K562 (cell line): ENCODE measurements around the gene TMEM242. TPM values are rescaled to one million over a fixed set of nuclear protein-coding genes. Genes with fewer than 3 reads are reported as not detected.

ENCODE experiments used
- BACH1 ChIP-seq: fragments of 200-800 bp; sonication (Bioruptor generic); IDR thresholded peaks from 2 replicates; pipeline ENCODE4 v1.6.1; 2016; ENCODE audit warnings: missing genetic modification characterization, missing compliant biosample characterization
- BDP1 ChIP-seq: IDR thresholded peaks from 3 replicates; pipeline ENCODE4 v1.6.1; 2011; ENCODE audit not compliant: insufficient read length, insufficient read depth
- CREB3 ChIP-seq: fragments of 450-650 bp; conservative IDR thresholded peaks from 2 replicates; pipeline ENCODE4 v1.6.1; 2016; ENCODE audit warnings: missing genetic modification characterization, low read depth, mild to moderate bottlenecking, missing compliant biosample characterization, moderate library complexity
- E2F4 ChIP-seq: sonication (generic); formaldehyde crosslinking; IDR thresholded peaks from 2 replicates; pipeline ENCODE4 v1.8.0; 2022; ENCODE audit warnings: mild to moderate bottlenecking, low read depth, missing genetic modification reagents
- FOSL1 ChIP-seq: fragments of 200-800 bp; sonication (Bioruptor generic); conservative IDR thresholded peaks from 2 replicates; pipeline ENCODE4 v1.6.1; 2016; ENCODE audit warnings: missing genetic modification characterization, missing compliant biosample characterization
- MAFG ChIP-seq: fragments of 450-650 bp; conservative IDR thresholded peaks from 2 replicates; pipeline ENCODE4 v1.6.1; 2016; ENCODE audit warnings: missing genetic modification characterization, missing compliant biosample characterization
- TCF3 ChIP-seq: sonication (generic); formaldehyde crosslinking; IDR thresholded peaks from 2 replicates; pipeline ENCODE4 v1.4.0; 2020; ENCODE audit warnings: mild to moderate bottlenecking, missing genetic modification reagents
- ZNF561 ChIP-seq: fragments of 450-650 bp; formaldehyde crosslinking; conservative IDR thresholded peaks from 2 replicates; pipeline ENCODE4 v1.4.0; 2020; ENCODE audit warnings: mild to moderate bottlenecking, moderate library complexity
- ZNF695 ChIP-seq: fragments of 450-650 bp; formaldehyde crosslinking; IDR thresholded peaks from 2 replicates; pipeline ENCODE4 v1.4.0; 2020; ENCODE audit warnings: mild to moderate bottlenecking, moderate library complexity
- ZNF830 ChIP-seq: fragments of 250-450 bp; sonication (Bioruptor Pico); IDR thresholded peaks from 2 replicates; pipeline ENCODE4 v1.5.0; 2021; ENCODE audit warnings: mild to moderate bottlenecking
- polyA plus RNA-seq, 8 experiments: library from polyadenylated mRNA; depleted of rRNA in 4 of 8; stranded (reverse) in 5 of 8; unstranded in 3 of 8; fragments of >200 nt; fragmentation: Nextera tagmentation in 2 of 8; fragmentation: Illumina TruSeq in 1 of 8; extraction: Ambion mirVana in 2 of 8; extraction: Trizol in 1 of 8; gene quantifications; 2 replicates each; pipeline versions ENCODE4 v1.2.1 to v1.2.3, GENCODE V29; 2011 to 2014; ENCODE audit warnings: inconsistent platforms in 1 of 8, missing spikeins in 1 of 8
- total RNA-seq, 7 experiments: library from RNA; depleted of rRNA in 6 of 7; stranded (reverse); fragments of >200 nt in 6 of 7; fragmentation: Illumina TruSeq in 2 of 7; extraction: Trizol in 2 of 7; gene quantifications; 2 replicates each; pipeline versions ENCODE4 v1.2.1 to v1.2.3, GENCODE V29; 2011 to 2021; ENCODE audit warnings: low replicate concordance in 1 of 7
- TF ChIP-seq, protein P1 (sequence below): fragments of 450-650 bp; formaldehyde crosslinking; IDR thresholded peaks from 2 replicates; pipeline ENCODE4 v1.4.0; 2020; ENCODE audit warnings: mild to moderate bottlenecking, moderate library complexity
- TF ChIP-seq, protein P2 (sequence below), 2 experiments: fragments of 200-800 bp in 1 of 2; sonication (Bioruptor generic) in 1 of 2; sonication (generic) in 1 of 2; formaldehyde crosslinking in 1 of 2; IDR thresholded peaks in 1 of 2; conservative IDR thresholded peaks in 1 of 2; 2 replicates each; pipeline versions ENCODE4 v1.5.0 to v1.6.1; 2016 to 2020; ENCODE audit warnings: missing compliant biosample characterization in 1 of 2, missing genetic modification characterization in 1 of 2, missing genetic modification reagents in 1 of 2
- TF ChIP-seq, protein P3 (sequence below): fragments of 450-650 bp; IDR thresholded peaks from 2 replicates; pipeline ENCODE4 v1.6.1; 2016; ENCODE audit warnings: low read depth

Gene TMEM242
- total and polyA plus RNA-seq, 9 of the 15 experiments (the other 6 are each of a cell fraction or from before 2014, with no cell fraction given), result 9.5 to 35.3 (median 16.5) TPM

DNA sequence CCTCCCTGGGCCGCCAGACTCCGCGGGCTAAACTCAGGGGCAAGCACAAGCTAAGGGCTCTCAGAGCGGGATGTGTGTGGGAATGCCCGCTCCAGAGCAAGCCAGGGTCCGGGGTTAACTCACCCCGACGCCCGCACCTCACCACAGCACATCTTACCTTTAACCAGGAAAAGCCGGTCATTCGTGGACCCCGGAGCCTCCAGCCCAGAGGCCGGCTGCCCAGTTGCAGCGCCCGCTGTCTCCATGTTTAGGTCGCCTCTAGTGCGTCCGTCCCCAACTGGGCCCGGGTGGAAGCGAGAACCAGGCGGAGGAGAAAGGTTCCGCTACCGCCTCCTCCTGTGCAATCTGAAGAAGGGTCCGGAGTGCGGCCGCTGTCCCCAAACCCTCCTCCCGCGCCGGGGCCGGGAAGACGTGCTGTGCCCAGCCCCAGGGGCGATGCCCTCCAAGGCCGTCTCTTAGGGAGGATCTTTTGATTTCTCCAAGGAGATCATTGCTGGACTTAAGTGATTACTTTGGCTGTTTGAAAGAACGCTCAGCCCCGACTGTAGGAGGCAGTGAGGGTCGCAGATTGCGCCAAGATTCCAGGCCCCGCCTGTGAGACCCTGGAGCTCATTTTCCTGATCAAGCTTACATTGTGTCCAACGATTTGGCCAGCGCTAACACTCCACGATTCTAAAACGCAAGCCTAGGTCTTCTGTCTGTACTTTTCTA lies at the start of gene TMEM242 (continued):
- TF ChIP-seq BDP1 (no peak), TCF3 (CRISPR knock-in tag) (0 out of 2 replicates have a peak, but pooled peaks have one; percentile 42), BACH1 (no peak), MAFG (tag) (no peak), CREB3 (tag) (no peak), ZNF561 (CRISPR knock-in tag) (no peak), FOSL1 (tag) (peak; percentile 69; the same call in 1 of the 2 replicates), ZNF695 (CRISPR knock-in tag) (no peak), E2F4 (CRISPR knock-in tag) (0 out of 2 replicates have a peak, but pooled peaks have one; percentile 33), ZNF830 (0 out of 2 replicates have a peak, but pooled peaks have one; percentile 72)
- TF ChIP-seq, protein P1, sequence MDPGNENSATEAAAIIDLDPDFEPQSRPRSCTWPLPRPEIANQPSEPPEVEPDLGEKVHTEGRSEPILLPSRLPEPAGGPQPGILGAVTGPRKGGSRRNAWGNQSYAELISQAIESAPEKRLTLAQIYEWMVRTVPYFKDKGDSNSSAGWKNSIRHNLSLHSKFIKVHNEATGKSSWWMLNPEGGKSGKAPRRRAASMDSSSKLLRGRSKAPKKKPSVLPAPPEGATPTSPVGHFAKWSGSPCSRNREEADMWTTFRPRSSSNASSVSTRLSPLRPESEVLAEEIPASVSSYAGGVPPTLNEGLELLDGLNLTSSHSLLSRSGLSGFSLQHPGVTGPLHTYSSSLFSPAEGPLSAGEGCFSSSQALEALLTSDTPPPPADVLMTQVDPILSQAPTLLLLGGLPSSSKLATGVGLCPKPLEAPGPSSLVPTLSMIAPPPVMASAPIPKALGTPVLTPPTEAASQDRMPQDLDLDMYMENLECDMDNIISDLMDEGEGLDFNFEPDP (CRISPR knock-in tag), result no peak
- TF ChIP-seq, protein P2, sequence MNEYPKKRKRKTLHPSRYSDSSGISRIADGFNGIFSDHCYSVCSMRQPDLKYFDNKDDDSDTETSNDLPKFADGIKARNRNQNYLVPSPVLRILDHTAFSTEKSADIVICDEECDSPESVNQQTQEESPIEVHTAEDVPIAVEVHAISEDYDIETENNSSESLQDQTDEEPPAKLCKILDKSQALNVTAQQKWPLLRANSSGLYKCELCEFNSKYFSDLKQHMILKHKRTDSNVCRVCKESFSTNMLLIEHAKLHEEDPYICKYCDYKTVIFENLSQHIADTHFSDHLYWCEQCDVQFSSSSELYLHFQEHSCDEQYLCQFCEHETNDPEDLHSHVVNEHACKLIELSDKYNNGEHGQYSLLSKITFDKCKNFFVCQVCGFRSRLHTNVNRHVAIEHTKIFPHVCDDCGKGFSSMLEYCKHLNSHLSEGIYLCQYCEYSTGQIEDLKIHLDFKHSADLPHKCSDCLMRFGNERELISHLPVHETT (CRISPR knock-in tag; conservative IDR thresholded peaks at IDR 0.05 in 1 of 2, IDR thresholded peaks at IDR 0.05 in 1 of 2), result peak in 1 of 2 experiments; percentile 88; a peak in 2 of 4 replicates
- TF ChIP-seq, protein P3, sequence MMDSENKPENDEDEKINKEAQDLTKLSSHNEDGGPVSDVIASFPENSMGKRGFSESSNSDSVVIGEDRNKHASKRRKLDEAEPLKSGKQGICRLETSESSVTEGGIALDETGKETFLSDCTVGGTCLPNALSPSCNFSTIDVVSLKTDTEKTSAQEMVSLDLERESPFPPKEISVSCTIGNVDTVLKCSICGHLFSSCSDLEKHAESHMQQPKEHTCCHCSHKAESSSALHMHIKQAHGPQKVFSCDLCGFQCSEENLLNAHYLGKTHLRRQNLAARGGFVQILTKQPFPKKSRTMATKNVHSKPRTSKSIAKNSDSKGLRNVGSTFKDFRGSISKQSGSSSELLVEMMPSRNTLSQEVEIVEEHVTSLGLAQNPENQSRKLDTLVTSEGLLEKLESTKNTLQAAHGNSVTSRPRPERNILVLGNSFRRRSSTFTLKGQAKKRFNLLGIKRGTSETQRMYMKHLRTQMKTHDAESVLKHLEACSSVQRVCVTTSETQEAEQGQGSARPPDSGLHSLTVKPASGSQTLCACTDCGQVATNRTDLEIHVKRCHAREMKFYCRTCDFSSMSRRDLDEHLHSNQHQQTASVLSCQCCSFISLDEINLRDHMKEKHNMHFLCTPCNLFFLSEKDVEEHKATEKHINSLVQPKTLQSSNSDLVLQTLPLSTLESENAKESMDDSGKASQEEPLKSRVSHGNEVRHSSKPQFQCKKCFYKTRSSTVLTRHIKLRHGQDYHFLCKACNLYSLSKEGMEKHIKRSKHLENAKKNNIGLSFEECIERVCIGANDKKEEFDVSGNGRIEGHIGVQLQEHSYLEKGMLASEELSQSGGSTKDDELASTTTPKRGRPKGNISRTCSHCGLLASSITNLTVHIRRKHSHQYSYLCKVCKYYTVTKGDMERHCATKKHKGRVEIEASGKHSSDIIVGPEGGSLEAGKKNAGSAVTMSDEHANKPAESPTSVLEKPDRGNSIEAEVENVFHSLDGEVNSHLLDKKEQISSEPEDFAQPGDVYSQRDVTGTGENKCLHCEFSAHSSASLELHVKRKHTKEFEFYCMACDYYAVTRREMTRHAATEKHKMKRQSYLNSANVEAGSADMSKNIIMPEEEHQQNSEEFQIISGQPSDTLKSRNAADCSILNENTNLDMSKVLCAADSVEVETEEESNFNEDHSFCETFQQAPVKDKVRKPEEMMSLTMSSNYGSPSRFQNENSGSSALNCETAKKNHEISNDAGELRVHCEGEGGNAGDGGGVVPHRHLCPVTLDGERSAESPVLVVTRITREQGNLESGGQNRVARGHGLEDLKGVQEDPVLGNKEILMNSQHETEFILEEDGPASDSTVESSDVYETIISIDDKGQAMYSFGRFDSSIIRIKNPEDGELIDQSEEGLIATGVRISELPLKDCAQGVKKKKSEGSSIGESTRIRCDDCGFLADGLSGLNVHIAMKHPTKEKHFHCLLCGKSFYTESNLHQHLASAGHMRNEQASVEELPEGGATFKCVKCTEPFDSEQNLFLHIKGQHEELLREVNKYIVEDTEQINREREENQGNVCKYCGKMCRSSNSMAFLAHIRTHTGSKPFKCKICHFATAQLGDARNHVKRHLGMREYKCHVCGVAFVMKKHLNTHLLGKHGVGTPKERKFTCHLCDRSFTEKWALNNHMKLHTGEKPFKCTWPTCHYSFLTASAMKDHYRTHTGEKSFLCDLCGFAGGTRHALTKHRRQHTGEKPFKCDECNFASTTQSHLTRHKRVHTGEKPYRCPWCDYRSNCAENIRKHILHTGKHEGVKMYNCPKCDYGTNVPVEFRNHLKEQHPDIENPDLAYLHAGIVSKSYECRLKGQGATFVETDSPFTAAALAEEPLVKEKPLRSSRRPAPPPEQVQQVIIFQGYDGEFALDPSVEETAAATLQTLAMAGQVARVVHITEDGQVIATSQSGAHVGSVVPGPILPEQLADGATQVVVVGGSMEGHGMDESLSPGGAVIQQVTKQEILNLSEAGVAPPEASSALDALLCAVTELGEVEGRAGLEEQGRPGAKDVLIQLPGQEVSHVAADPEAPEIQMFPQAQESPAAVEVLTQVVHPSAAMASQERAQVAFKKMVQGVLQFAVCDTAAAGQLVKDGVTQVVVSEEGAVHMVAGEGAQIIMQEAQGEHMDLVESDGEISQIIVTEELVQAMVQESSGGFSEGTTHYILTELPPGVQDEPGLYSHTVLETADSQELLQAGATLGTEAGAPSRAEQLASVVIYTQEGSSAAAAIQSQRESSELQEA, result no peak
